Globus pallidus (tissue), 1 donor: ENCODE results near the gene PPP1R8.

Source experiments
- DNase-seq: peaks from one replicate; pipeline ENCODE4 v3.0.0-alpha.2; 2015; ENCODE audit warnings: low spot score

The PPP1R8 gene

GRCh38 chr1:27872059-27872801, 41.6 kb downstream of the PPP1R8 start, which contains the start of gene THEMIS2:
Gene THEMIS2 (plus strand): TSS chr1:27872544. CDS start chr1:27872572, 28 bp downstream.
- peak; percentile 68 for DNase-seq

DNA sequence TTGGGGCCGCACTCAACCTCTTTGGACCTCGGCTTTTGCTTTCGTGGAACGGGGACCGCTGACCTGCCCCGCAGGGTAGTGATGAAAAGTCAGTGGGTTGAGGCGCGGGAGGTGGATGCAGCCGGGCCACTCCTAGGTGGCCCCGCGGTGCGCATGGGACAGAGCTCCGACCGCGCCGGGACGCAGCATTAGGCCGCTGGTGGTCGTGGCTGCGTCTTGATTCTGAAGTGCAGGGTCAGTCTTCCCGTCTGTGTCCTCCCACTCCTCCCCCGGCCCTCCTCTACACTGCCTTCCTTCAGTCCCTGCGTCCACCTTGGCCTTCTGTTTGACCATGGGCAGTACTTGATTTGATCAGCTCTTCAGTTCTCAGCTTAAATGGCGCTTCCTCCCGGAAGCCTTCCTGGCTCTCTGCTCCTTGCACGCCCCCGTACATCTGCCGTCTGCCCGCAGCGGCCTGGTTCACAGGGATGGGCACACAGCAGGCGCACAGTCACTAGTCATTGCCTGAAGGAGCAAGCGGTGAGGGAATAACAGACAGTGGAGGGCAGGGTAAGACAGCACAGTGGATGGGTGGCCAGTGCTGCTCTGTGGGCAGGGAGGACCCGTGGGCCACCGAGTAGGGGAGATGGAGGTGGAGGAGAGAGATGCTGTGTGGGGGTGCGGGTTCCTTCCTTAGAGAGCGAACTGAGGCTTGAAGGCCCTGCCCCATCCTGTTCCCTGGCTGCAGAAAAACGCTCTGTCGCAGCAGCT, 42.4 kb downstream of the PPP1R8 start:
- no peak for DNase-seq

DNA sequence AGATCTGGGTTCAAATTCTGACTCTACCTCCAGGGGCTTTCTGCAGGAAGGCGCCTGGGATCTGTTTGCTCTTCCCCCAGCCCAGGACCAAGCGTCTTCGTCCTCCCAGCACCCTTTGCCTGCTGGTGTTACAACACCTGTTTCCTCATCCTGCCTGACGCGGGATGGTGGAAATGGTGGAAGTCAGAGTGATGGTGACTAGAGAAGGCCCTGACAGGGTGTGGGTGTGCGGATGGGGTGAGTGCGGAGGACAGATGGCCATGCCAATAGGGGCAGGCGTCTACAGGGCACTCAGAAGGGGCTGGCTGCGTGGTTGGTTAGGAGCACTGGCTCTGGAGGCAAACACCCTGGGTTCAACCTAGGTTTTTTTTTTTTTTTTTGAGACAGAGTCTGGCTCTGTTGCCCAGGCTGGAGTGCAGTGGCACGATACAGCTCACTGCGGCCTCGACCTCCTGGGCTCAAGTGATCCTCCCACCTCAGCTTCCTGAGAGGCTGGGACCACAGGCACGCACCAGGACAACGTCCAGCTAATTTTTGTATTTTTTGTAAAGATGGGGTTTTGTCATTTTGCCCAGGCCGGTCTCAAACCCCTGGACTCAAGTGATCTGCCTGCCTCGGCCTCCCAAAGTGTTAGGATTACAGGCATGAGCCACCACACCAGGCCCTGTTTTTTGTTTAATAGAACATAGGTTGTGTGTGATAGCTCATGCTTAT, 43.2 kb downstream of the PPP1R8 start:
- DNase-seq = no peak

DNA sequence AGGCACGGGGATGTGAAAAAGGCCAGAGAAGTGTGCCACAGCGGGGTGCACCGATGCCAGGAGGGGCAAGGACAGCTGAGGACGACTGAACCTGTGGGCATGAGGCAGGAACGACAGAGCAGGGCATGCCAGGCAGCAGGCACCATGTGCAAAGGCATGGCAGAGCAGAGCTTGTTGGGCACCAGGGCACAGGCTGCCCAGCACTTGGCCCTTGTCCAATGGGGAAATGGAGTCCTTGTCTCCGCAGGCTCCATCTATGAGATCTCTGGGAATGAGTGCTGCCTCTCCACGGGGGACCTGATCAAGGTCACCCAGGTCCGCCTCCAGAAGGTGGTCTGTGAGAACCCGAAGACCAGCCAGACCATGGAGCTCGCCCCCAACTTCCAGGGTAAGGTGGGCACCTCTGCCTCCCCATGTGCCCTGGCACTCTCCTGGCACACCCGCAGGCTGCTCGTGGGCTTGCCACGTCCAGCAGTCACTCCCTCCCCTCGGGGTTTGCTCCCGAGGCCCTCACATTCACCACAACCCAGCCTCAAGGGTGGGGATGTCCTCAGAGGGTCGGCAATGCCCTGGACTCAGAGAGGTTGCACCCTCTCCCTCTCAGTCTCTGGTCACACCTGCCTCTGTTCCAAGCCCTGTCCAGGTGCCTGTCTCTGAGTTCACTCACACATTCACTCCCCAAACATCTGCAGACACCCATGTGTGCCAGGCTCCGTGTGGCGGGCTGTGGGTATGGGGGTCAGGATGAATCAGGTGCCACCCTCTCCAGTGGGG, 45.9 kb downstream of the PPP1R8 start:
- DNase-seq = no peak

- DNase-seq = no peak
Measured at GRCh38 chr1:27877115-27877416, 46.5 kb downstream of the PPP1R8 start.

DNA sequence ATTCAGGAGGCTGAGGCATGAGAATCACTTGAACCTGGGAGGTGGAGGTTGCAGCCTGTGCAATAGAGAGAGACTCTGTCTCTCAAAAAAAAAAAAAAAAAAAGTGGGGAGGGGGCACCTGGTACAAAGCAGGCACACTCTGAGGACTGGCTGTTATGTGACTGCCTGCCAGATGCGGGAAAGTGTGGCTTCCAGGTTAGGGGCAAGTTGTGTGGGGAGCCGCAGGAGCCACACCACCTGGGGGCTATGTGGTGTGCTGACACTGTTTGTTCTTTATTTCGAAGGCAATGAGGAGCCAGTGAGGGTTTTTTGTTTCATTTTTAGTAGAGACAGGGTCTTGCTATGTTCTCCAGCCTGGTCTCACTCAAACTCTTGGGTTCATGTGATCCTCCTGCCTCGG, 47.5 kb downstream of the PPP1R8 start:
- no peak for DNase-seq

DNA sequence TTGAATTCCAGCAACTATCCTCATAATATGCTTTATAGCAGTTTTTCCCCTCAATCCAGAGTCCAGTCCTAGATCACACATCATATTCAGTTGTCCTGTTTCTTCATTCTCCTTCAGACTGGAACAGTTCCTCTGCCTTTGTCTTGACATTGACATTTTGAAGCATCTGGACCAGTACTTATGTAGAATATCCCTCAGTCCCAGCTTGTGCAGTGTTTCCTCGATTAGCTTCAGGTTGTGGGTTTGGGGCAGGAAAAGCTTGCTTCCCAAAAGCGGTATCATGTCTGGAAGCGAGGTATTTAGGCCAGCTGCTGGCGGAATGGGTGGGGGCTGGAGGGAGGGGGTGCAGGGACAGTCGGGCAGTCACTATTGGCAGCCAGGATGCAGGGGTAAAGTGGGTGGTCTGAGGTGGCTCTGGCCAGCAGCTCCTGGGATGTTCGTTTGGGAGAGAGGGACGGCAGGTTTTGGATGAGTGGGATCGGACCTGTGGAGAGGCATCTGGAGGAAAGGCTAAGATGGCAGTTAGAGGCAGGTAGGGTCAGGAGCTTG, 48.3 kb downstream of the PPP1R8 start:
- DNase-seq = no peak

- DNase-seq = no peak
Measured at GRCh38 chr1:27879374-27880082, 48.9 kb downstream of the PPP1R8 start.

- DNase-seq = no peak
Measured at GRCh38 chr1:27882543-27882903, 51.9 kb downstream of the PPP1R8 start.

DNA sequence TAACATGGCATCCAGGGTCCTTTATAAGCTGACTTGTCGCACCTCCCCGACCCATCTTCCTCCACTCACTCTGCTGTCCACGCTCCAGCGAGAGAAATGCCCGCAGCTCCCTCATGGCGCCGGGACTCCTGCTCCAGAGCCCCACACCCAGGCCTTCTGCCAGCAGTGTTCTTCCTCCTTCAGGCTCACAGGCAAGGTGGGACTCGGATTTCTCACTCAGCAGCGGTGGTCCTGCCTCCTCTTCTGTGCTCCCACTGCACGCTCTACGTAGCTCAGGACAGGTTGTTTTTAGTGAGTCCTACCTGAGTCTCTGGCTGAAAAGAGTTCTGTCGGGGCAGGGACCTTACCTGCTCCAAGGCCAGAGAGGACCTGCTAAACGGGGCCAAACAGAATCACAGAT, 53.0 kb downstream of the PPP1R8 start:
- no peak for DNase-seq

DNA sequence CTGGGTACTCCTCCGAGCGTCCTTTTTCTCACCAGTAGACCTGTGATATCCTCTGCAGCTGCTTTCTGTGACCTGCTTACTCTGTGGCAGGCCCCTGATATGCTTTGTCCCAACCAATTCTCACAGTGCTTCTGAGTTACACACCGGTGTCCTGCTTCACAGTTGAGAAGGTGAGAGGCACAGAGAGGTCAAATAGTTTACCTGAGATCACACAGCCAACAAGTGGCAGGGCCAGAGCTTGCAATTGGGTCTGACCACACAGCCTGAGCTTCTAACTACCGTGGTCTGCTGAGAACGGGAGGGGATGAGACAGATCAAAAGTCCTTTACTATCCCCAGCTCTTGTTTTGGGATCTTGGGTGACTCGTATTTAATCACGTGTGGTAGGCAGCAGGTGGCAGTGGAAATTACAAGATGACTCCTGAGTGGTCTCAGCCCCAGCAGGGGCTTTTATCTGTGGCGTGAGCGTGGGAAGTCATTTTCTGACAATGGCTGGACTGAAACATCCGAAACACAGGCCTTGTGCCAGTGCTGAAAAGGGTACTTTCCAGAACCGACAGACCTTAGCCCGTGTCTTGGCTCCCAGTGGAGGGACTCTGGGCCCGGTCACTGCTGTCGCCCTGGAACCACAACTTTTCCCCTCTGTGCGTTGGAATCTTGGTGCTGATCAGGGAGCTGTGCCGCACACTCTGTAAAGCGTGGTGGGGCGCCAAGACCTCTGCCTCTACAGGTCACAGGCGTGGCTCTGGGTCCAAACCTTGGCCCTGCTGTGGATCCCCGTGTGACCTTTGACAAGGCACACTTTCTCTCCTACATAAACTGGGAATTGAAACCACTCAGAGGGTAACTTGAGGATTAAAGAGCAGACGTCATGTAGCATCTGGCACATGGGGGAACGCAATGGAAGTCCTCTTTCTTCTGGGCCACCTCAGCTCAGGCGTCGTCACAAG, 53.7 kb downstream of the PPP1R8 start:
- DNase-seq = no peak

DNA sequence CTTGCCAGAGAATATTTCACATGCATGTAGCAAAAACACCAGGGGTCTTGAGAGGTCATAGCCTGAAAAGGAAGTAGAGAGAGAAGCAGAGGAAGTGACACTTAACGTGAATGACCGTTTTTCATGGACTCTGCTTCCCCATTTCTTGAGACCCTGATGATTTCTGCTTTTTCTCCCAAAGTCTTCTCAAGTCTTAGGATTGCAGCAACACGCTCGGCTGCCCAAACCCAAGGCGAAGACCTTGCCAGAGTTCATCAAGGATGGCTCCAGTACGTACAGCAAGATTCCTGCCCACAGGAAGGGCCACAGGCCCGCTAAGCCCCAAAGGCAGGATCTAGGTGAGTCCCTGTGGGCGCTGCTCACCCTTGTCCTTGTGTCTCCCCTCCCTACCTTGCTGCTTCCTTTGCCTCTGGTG, 54.5 kb downstream of the PPP1R8 start:
- DNase-seq = no peak

DNA sequence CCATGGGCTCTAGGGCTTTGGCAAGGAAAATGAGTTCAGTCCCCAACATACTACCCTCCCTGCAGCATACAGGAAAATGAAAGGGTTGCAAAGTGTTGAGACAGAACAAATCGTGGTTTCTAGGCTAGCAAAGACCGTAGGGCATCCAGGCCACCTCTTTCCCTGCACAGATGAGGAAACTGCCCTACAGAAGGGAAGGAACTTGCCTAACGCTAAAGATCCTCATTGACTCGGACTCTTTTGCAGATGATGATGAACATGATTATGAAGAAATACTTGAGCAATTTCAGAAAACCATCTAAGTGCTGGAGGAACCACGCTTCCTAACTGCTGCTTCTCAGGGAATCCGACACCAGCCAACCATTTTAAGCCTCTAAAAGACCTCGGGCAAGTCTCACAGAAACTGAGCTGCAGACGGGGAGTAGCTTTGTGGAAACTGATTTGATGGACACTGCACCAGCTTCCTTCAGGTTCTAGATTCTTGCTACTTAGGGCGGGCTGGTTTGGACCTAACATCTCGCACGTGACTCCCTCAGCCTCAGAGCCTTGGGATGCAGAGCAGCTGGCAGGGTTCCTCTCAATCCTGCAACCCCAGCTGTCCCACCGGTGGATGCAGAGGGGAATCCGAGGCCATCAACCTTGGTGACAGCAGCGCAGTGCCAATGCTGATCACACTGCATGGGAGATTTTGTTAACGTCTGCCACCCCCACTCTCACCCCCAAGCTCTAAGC, 55.2 kb downstream of the PPP1R8 start:
- no peak for DNase-seq

DNA sequence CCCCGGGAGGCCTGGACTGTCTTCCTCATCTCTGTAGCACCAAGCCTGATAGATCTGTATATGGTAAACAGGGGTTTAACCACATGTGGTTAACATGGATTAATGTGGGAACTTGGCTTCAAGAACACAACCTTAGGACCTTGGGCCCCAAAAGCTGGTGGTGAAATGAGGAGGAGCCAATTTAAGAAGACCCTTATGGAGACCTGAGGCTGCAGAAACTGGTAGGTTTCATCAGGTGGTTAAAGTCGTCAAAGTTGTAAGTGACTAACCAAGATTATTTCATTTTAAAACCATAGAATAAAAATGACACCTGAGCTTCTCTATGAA, 55.7 kb downstream of the PPP1R8 start:
- no peak for DNase-seq

GRCh38 chr1:27886744-27887143, 56.2 kb downstream of the PPP1R8 start:
- DNase-seq = no peak

DNA sequence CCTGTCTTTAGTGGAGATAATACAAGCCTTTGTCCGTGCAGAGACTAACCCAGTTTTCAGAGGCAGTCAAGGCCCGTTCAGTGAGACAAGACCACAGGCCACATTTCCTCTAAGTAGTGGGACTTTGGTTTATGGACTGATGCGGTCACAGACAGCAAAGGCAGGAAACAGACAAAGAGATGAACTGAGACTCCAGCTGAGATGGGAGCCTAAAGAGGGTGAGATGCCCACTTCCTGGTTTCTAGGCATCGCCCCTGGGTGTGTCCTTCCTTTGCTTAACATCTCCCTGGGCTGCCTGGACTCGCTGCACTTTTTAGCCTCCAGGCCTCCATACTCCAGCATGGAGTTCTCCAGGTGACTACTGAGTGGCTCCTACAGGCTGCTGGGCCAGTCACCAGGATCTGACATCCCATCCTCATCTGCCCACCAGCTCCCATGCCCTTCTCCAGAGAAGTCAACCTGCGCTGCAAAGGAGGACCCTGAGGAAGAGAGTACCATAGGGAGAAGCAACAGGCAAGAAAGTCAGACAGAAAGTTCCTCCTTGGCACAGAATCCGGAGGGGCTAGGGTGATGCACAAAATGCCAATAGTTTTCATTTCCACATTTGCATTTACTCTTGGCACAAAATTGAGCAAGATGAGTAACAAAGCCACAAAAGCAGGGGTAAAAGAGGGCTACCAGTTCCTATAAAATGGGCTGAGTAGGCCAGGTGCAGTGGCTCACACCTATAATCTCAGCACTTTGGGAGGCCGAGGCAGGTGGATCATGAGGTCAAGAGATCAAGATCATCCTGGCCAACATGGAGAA, 56.8 kb downstream of the PPP1R8 start:
- no peak for DNase-seq

- DNase-seq = no peak
Measured at GRCh38 chr1:27889506-27889905, 58.9 kb downstream of the PPP1R8 start.

DNA sequence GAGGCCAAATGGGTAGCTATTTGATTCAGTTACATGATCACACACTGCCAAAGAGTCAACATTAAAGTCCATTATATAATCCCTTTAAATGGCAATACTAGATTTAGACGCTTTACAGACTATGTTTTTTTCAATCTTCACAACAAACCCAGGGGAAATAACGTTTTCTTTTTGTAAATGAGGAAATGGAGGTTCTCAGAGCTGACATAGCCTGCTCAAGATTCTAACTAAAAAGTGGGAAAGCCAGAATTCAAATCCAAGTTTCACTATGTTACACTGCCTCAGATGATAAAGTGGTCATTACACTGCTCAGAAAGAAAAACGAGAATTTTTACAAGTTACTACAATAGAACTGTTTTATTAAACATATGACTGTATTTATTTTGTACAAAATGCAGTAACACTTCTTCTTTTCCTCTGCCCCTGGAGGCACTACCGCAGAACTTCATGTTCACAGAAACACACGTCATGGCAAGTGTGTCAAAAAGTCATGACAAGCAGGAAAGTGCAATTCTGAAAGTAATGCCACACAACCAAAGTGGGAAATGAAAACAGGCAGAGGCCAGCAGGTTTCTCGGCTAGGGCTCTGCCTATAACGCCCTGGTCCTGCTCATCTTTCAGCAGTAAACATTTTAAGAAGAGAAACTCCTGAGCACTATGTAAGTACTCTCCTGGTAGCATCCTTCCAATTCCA, 60.8 kb downstream of the PPP1R8 start:
- no peak for DNase-seq
